ENCODE data around the gene KRCC1.
"Not testable (repeated sequence)": the region's sequence is repeated elsewhere in the genome, so short reads cannot be mapped to it uniquely, and the experiment has no call there.

KRCC1 gene

DNA sequence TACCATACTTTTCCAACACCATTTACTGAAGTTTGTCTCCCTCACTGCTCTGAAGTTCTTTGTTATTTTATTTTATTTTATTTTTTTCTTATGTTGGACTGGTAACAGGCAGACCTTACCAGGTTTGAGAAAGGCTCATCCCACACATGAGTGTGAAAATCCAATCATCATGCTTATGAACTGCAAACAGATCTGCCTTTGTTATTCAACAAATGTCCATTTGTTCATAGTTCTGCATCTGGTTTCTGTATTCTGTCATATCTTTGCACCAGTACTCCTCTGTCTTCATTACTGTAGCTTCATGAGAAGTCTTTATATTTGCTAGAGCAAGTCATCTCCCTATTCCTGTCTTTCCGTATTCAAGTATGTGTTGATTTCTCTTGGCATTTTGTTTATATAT is 44.6 kb downstream of the KRCC1 start:
- no peak for DNase-seq (ENCODE audit: insufficient read length)
- TF ChIP-seq TAF1 (IDR thresholded peaks at IDR 0.05; ENCODE audit: borderline replicate concordance, low read depth, low read length) (no peak), POLR2AphosphoS5 (IDR thresholded peaks at IDR 0.05; ENCODE audit: low read depth, low read length) (no peak), POLR2A (IDR thresholded peaks at IDR 0.05; ENCODE audit: low read depth, low read length) (no peak)
- no peak for FAIRE-seq

DNA sequence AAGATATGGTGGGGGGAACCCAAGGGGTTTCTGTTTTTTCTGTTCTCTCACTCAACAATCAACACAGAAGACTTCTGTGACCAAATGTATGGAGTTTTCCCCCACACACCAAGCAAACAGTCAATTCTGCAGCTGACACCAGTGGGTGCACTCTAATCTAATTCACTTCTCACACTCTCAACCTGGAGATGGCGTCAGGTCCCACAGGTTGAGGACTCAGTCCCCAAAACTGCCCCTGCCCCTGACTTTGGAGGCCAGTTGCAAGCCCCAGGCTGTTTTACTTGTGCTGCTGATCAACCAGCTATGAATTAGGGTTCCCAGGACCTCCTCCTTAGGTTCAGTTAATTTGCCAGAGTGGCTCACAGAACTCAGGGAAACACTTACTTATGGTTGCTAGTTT is 45.4 kb downstream of the KRCC1 start:
- no peak for TF ChIP-seq TAF1 (IDR thresholded peaks at IDR 0.05; ENCODE audit: borderline replicate concordance, low read depth, low read length)
- no peak for TF ChIP-seq POLR2A (IDR thresholded peaks at IDR 0.05; ENCODE audit: low read depth, low read length)
- no peak for TF ChIP-seq POLR2AphosphoS5 (IDR thresholded peaks at IDR 0.05; ENCODE audit: low read depth, low read length)
- no peak for FAIRE-seq
- DNase-seq (ENCODE audit: insufficient read length) = no peak

DNA sequence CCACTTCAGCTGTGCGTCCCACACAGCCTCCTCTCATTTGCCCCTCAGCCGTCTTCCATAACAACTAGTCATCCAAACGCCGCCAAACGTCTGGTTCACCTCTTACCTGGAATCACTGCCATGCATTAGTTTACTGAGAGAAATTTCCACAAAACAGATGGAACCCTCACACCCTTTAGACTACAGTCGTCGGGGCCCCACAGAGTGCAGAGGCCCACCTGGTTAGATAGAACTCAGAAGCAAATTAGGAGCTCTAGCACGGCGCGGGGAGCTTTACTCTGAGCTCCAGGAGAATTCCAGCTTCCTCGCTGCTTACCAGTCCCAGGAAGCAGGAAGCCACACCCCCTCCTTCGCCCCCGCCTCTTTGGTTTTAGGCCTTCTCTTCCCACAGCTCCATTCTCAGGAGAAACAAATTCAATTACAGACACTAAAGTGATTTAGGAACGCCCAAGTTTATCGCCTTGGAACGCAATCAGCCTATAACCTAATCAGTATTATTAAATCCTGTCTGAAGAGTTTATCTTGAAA is 48.6 kb downstream of the KRCC1 start:
- no peak for DNase-seq (ENCODE audit: insufficient read length)
- TF ChIP-seq POLR2A (IDR thresholded peaks at IDR 0.05; ENCODE audit: low read depth, low read length) = no peak
- no peak for TF ChIP-seq TAF1 (IDR thresholded peaks at IDR 0.05; ENCODE audit: borderline replicate concordance, low read depth, low read length)
- TF ChIP-seq POLR2AphosphoS5 (IDR thresholded peaks at IDR 0.05; ENCODE audit: low read depth, low read length) = no peak
- FAIRE-seq = no peak

DNA sequence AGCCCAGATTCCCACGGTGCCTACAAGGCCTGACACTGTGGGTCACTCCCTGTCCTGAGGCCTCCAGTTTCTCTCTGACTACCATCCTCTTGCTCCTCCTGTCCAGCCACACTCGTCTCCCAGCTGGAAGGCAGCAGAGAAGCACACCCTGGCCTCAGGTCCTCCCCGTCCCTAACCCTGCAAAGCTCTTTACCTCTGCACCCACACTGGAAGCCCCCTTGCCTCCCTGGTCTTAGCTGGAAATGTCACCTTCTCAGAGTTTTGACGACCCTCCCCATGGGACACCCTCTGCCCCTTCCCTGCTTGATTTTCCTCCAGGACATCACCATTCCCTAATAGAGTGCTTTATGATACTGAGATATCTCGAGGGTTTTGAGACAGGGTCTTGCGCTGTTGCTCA is 49.8 kb downstream of the KRCC1 start:
- DNase-seq (ENCODE audit: insufficient read length) (no peak), FAIRE-seq (no peak)
- no peak for TF ChIP-seq POLR2A (IDR thresholded peaks at IDR 0.05; ENCODE audit: low read depth, low read length)
- TF ChIP-seq POLR2AphosphoS5 (IDR thresholded peaks at IDR 0.05; ENCODE audit: low read depth, low read length) = no peak
- no peak for TF ChIP-seq TAF1 (IDR thresholded peaks at IDR 0.05; ENCODE audit: borderline replicate concordance, low read depth, low read length)

DNA sequence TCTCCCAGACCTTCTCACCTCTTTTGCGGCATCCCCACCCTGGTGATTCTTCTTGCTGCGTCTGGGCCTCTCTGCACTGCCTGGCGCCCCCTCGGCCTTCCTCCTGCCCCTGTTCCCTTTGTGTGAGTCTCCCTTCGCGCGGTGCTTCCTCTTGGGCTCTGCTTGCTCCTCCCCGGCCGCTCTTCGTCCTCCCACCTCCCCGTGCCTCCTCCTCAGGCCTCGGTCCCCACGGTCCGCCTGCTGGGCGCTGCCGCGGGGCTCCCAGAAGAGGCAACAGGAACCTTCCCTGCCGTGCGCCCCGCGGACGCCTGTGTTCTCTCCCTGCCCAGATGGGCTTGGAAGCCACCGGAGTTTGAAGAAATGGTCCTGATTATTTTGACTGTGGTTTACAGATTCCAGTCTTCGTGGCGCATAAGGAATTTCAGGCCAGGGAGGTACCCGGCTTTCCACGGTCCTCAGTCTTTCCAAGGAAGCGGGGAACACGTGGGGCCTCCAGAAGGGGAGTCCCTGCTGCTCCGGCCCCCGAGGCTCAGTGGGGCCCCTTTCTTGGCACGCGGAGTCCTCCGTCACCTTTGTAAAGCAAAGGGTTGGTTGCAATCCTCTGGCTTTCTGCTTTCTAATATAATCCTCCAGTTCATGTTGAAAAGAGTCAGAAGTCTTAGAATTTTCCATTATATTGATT is 52.4 kb downstream of the KRCC1 start:
- DNase-seq (ENCODE audit: insufficient read length) = no peak
- no peak for FAIRE-seq
- no peak for TF ChIP-seq TAF1 (IDR thresholded peaks at IDR 0.05; ENCODE audit: borderline replicate concordance, low read depth, low read length)
- TF ChIP-seq POLR2AphosphoS5 (IDR thresholded peaks at IDR 0.05; ENCODE audit: low read depth, low read length) = no peak

DNA sequence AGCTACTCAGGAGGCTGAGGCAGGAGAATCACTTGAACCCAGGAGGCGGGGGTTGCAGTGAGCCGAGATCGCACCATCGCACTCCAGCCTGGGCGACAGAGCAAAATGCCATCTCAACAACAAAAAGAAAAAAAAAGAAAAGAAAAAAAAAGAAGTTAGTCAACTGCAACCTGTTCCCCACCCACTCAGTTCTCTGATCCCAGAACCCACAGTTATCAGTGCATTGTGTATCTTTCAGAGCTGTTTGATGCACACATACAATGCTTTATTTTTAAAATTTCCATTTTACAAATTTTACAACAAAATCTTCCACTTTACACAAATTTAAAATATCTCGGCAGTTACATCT is 53.2 kb downstream of the KRCC1 start:
- DNase-seq (ENCODE audit: insufficient read length) = no peak
- no peak for FAIRE-seq
- TF ChIP-seq POLR2AphosphoS5 (IDR thresholded peaks at IDR 0.05; ENCODE audit: low read depth, low read length) = no peak

DNA sequence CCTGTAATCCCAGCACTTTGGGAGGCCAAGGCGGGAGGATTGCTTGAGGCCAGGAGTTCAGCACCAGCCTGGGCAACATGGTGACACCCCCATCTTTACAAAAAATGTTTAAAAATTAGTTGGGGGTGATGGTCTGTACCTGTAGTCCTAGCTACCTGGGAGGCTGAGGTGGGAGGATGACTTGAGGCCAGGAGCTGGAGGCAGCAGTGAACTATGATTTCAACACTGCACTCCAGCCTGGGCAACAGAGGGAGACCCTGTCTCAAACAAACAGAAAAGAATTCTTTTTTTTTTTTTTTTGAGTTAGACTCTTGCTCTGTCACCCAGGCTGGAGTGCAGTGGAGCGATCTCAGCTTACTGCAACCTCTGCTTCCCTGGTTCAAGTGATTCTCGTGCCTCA is 55.1 kb downstream of the KRCC1 start:
- FAIRE-seq; DNase-seq (ENCODE audit: insufficient read length): not testable (repeated sequence)

DNA sequence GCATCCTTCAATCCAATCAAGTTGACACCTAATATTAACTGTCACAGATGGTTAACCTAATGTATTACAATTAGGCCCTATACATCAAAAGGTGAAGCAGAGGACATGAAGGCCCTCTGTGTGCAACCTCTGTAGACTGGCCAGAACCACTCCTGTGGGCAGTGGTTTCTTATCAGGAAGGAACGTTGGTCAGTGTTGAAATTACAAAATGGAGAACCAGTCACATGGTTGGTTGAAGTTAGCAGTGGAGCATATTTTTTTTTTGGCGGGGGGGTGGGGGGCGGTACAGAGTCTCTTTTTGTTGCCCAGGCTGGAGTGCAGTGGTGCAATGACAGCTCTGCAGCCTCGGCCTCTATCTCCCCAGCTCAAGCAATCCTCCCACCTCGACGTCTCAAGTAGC is 59.0 kb downstream of the KRCC1 start:
- FAIRE-seq (no peak), DNase-seq (ENCODE audit: insufficient read length) (no peak)
- TF ChIP-seq POLR2A (IDR thresholded peaks at IDR 0.05; ENCODE audit: low read depth, low read length) (no peak), POLR2AphosphoS5 (IDR thresholded peaks at IDR 0.05; ENCODE audit: low read depth, low read length) (no peak), TAF1 (IDR thresholded peaks at IDR 0.05; ENCODE audit: borderline replicate concordance, low read depth, low read length) (no peak)

DNA sequence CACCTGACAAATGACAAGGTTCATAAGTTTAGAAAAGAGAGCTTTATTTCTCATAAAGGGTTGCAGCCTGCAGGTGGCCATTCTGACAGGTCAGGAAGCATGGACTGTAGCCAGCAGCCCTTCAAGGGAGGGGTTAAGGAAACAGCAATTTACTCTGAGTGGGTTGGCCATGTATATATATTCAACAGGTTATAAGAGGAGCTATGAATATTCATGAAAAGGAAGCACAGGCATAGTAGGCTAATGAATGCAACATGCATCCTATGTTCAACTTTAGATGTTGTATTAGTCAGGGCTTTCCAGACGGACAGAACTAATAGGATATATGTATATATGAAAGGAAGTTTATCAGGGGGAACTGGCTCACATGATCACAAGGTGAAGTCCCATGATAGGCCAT is 59.8 kb downstream of the KRCC1 start:
- TF ChIP-seq POLR2AphosphoS5 (IDR thresholded peaks at IDR 0.05; ENCODE audit: low read depth, low read length) = no peak
- DNase-seq (ENCODE audit: insufficient read length) = no peak
- FAIRE-seq = no peak

DNA sequence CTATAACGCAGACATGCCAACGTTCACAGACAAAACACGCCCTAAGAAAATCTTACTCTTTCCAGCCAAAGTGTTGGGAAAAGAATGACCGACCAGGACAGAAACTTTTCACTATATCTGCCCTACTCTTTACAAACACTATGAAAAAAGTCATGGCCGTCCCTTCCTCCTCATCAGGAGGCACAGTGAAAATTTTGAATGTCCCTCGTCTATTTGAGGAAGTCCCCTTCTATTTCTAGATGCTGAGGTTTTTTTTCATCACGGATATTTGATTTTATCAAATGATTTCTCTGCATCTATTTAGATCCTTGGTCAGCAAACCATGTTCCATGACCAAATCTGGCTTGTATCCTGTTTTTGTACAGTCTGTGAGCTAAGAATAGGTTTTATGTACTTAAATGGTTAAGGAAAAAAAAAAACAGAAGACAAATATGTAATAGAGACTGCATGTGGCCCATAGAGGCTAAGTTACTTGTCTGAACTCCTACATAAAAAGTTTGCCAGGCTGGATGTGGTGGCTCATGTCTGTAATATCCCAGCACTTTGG is 61.2 kb downstream of the KRCC1 start:
- not testable (repeated sequence) for DNase-seq (ENCODE audit: insufficient read length); FAIRE-seq

DNA sequence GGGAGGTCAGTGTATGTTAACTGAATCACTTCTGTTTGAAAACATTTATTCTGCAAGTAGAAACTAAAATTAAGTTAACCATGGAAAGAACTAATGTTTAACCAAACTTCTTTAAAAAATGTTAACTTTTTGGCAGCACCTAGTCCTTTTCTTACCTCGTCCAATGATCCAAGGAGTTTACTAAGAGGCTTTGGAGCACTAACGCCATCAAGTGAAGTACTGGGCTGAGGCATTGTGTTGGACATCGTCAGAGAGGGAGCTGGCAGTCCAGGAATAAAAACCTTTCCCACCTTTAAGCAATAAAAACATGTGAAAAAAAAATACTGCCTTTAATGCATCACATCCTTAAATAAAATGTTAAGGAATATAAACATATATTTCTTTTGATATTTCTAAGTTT is 63.0 kb downstream of the KRCC1 start:
- DNase-seq (ENCODE audit: insufficient read length); FAIRE-seq: not testable (repeated sequence)

DNA sequence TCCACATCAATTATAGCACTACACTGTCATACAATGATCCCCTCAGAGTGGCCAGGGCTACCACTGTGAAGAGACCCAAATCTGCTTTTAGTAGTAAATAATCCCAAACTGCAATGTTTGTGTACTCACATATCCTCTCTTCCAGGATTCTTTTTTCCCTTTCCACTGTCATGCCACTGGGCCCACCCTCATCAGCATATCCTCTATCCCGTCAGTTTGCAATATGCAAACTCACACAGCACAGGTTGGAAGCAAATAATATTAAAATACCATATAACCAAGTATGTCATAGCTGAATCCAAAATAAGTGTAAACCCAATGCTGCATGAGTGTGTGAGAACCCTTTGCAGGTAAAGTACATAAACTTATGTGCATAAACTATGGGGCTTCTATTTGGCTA is 68.1 kb downstream of the KRCC1 start:
- FAIRE-seq = not testable (repeated sequence)

DNA sequence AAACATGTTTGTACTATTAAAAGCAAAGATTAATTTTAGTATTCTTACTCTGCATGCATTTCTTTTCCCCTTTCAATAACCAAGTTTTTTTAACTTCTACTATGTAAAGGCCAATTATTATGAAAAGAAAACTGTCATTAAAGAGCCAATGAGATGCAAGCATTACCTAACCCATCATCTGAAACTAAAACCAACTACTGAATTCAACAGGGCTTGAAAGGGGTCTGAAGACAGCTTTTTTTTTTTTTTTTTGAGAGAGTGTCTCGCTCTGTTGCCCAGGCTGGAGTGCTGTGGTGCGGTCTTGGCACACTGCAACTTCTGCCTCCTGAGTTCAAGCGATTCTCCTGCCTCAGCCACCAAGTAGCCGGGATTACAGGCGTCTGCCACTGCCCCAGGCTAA is 69.7 kb downstream of the KRCC1 start:
- not testable (repeated sequence) for FAIRE-seq; DNase-seq (ENCODE audit: insufficient read length)

More for the DNA sequence above, 68.1 kb downstream of the KRCC1 start:
- DNase-seq (ENCODE audit: insufficient read length) = not testable (repeated sequence)

DNA sequence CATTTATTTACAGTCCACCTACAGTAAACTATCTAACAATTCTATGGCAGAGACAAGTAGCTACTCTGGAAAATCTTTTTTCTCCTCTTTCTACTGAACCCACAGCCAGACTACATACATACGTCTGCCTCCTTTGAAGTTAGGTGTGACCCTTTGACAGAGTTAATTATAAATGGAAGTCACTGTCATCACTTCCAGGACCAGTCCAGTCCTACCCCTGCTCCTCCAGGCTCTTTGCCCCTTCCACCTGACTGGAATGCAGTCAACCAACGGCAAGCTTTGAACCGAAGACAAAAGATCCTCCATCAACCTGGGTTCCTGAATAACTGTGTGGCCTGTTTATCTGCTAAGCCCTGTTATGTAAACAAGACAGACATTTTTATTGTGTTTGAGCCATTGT is 74.4 kb downstream of the KRCC1 start:
- DNase-seq (ENCODE audit: insufficient read length); FAIRE-seq: not testable (repeated sequence)

Data from GM12892 (cell line).